Adrenal gland (tissue), 5 donors: ENCODE results near the gene ZNF664.

ENCODE experiments used
- CTCF ChIP-seq, 6 experiments: fragments of 450-650 bp in 4 of 6; fragments of 200-600 bp in 2 of 6; sonication (generic) in 1 of 6; IDR thresholded peaks; 1 replicate in 5 of 6; 2 replicates in 1 of 6; pipeline versions ENCODE4 v1.5.1 to v1.8.0; 2016 to 2021; ENCODE audit warnings: antibody characterized with exemption in 6 of 6, mild to moderate bottlenecking in 2 of 6, moderate library complexity in 1 of 6
- POLR2A ChIP-seq, 2 donors: fragments of 450-650 bp; IDR thresholded peaks; one replicate each; pipeline ENCODE4 v1.6.1; 2017; ENCODE audit warnings: antibody characterized with exemption in 2 of 2, mild to moderate bottlenecking in 2 of 2, moderate library complexity in 1 of 2
- donor health status: DM: no; HTN: no; CAD: no.

DNA sequence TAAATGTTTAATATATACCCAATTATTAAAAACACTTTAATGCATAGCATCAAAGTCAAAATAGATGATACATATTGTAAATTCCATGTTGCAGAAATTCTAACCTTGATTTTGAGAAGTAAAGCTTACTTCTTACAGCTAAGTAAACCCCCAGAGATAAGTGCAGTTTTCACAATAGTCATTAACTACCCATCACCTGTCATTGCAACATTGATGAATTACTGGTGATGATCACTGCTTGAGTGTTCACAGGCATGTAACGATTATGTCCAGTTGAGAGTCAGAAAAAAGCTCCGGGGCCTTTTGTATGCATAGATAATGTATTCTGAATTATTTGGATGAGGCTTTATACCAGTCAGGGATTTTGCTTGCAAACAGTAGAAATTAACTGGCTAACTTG, 67.7 kb downstream of the ZNF664 start:
- TF ChIP-seq CTCF (IDR thresholded peaks at IDR 0.05) (no peak), POLR2A (IDR thresholded peaks at IDR 0.05) (no peak)
